Fibroblast of skin of right biceps (primary cell): Measurements from ENCODE around the gene TEX29.

Experiments used
- DNase-seq: peaks from one replicate; pipeline ENCODE4 v3.0.0-alpha.2; 2013

The TEX29 gene

GRCh38 chr13:111292710-111293485, 27.5 kb upstream of the TEX29 start:
- DNase-seq: no peak

DNA sequence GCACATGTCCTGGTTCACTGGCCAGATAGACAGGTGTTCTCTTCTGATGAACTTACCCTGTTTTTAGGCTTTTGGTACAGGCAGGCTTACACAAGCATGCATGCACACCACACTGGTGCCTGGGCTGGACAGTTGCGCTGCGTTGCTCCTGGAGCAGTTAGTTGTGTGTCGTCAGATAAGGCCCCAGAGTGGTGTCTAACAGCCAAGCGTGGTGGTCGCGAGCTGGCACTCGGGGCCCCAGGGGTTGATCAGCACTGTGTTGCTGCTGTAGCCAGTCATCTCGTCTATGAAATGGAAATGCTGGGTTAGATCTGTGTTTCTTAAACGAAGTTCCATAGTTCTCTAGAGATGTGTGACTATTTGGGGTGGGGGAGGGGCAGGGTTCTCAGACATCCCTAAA, 24.6 kb upstream of the TEX29 start:
- no peak for DNase-seq

- no peak for DNase-seq
Observed at GRCh38 chr13:111296417-111296816, 24.0 kb upstream of the TEX29 start.

- no peak for DNase-seq
Observed at GRCh38 chr13:111298214-111298975, 22.0 kb upstream of the TEX29 start.

DNA sequence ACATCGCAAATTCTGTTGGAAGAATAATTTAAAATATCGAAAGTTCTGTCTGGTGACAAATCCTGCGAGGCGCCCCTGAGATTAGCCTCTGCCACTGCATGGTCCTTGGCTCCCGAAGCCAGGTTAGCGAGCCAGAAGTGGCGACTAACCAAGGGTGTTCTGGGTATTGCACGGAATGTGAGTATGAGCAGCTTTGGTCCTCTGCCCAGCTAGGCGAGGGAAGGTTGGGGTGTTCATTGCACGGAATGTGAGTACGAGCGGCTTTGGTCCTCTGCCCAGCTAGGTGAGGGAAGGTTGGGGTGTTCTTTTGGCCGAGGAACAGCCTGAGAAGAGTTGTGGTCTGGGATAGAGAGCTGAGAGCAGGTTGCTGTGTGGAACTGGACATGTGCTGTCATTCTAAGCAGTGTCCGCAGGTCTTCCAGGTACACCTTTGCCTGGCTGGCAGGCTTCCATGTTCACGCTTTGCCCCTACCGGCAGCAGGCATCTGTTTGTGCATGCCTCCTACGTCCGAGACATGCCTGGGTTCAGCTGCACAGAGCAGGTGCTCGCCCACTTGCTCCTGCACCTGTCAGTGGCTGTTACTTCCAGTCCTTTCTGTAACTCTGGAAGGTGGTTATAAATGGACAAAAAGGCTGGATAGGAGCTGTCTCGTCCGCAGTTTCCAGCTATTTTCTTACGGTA, 18.3 kb upstream of the TEX29 start:
- DNase-seq: no peak

GRCh38 chr13:111303559-111303958, 16.9 kb upstream of the TEX29 start:
- no peak for DNase-seq

DNA sequence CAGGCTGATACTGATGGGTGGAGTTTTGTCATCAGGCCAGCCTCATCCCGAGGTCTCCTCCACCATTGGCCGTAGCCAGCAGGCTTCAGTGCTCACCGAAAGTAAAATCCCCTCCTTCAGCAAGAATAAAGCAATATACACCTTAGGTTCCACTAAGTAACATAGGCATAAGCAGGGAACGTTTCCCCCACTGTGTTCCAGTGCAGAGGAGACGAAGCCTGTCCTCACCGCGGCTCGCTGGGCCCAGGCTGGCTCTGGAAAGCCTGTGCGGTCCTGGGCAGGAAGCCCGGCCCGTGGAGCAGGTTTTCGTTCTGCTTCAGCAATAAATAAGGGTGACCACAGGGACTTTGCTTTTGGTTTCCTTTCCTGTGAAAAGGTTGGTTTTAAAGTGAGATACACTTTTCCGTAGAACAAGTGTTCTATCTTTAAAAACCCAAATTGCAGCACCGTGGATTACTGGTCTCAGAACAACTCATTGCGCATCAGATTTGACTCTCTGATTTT, 16.3 kb upstream of the TEX29 start:
- no peak for DNase-seq

- no peak for DNase-seq
Observed at GRCh38 chr13:111304603-111305289, 15.7 kb upstream of the TEX29 start.

DNA sequence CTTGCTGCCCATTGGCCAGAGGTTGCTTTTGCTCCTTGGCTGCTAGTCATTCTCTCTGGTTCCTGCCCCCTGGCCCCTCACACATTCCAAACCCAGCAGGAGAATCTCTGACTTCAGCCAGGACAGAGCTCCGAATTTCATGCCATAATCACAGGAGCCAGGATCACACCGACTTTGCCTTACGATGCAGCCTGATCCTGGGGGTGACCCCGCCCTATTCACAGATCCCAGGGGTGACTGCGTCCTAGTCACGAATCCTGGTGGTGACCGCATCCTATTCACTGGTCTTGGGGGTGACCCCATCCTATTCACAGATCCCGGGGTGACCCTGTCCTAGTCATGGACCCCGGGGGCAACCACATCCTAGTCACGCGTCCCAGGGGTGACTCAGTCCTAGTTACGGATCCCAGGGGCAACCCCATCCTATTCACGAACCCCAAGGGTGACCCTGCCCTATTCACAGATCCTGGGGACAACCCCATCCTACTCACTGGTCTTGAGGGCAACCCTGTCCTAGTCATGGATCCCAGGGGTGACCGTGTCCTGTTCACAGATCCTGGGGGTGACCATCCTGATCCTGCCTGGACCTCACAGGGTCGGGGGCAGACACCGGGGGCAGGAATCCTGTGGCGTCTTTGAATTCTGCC, 7.4 kb upstream of the TEX29 start:
- no peak for DNase-seq

DNA sequence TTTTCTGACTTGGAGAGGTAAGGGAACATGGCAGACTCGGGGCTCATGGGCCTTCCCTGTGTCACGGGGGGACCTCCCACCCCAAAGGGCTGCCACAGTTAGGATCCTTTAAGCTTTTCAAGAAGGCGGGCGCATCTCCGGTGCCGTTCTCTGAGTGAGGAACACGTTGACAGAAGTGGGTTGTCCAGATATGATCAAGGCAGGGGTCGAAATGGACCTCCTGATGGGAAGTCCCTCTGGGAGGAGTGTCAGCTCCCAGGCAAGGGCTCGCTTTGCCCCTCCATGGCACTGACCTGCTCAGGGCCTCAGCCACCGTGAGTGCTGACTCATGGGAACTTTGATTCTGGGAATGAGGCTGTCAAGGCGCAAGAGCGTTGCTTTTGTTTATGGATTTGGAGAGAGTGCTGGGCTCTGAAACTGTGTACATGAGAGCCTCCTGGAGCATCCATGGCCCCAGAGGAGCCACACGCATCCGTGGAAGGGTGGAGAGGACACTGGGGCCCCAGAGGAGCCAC, 6.5 kb upstream of the TEX29 start:
- DNase-seq: no peak

DNA sequence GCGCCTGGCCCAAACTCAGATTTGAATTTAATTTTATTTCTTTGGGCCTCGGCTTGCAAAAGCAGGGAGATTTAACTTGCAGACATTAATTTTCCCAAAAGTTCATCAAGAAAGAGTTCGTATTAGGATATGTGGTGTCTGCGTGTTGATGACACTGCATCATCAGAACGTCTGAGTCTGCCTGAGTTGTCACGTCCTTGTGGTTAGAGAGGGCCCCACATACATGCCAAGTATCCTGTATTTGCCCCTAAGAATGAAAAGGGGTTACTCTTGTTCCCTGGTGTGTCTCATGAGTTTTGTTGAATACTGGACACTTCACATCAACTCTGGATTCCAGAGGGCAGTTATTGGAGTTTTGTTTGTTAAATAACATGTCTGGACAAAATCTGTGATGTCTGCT, 5.6 kb upstream of the TEX29 start:
- peak; percentile 75 for DNase-seq

DNA sequence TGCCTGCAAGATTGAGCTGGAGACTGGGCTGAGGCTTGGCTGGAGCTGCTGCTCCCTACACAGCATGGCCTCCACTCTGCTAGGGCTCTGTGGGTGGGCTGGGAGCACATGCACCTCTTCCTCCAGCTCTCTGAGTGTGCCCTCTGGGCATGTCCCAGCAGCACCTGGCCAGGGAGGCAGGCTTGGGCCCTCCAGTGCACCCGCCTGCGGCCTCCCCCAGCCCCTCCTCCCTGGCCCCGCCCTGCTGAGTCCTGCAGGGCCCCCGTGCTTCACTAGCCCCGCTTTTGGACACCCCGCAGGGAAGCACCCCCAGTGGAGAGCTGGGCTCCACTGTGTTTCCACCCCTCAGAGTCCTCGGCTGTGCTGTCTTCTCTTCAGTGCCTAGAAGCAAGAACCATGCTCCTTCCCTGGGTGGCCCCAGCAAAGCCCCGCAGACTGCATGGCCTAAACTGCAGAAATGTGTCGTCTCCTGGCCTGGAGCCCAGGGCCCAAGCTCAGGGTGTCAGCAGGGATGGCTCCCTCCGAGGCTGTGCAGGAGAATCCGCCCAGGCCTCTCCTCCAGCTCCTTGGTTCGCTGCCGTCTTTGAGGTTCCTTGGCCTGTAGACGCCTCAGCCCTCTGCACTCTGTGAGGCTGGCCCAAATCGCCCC, 5.0 kb upstream of the TEX29 start:
- DNase-seq: peak; percentile 13

GRCh38 chr13:111316161-111316730, 4.2 kb upstream of the TEX29 start:
- DNase-seq: no peak

DNA sequence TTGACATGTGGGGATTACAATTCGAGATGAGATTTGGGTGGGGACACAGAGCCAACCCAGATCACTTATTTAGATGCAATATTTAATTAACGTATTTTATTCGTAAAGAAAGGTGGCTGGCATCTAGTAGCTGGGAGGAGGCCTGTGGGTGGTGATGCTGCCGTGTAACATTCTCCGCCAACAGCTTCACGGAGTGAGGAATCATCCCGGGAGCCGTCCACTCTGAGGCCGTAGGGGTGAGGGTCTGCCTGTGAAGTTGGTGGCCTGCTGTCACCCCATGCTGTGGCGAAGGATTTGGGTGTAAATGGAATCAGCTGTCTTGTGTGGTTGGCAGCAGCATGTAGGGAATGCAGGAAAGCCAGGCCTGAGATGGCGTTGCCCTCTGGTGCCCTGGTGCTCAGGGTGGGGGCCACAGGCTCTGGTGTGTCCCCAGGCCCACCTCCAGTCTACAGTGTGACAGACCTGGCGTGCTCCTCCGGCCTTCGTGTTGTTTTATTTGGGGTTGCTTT, 3.3 kb upstream of the TEX29 start:
- DNase-seq: no peak

GRCh38 chr13:111317571-111318345, 2.7 kb upstream of the TEX29 start:
- no peak for DNase-seq

- DNase-seq: no peak
Observed at GRCh38 chr13:111318386-111318785, 2.1 kb upstream of the TEX29 start.

DNA sequence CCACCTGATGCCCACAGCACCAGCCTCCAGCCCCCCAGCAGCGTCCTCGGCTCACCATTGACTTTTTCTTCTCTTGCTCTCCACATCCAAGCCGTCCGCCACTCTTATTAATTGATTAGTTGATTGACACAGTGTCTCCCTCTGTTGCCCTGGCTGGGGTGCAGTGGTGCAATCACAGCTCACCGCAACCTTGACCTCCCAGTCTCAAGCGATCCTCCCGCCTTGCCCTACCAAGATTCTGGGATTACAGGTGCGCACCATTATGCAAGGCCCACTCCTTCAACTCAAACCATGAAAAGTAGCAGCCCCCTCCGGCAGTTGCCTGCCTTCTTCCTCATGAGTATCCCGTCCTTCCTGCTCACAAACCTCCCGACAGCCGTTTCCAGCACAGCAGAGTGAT, 921 bp upstream of the TEX29 start:
- DNase-seq: no peak

GRCh38 chr13:111322001-111322915, 1.8 kb downstream of the TEX29 start:
- DNase-seq: no peak

- DNase-seq: no peak
Observed at GRCh38 chr13:111322916-111323331, 2.5 kb downstream of the TEX29 start.
